Effector memory CD8-positive, alpha-beta T cell (primary cell): ENCODE results near the gene DLK2.
"Not testable (repeated sequence)": the region's sequence is repeated elsewhere in the genome, so short reads cannot be mapped to it uniquely, and the experiment has no call there.

Experiments used
- ATAC-seq: fragments of 150-1000 bp; cut with Tn5 transposase; replicated peaks from 2 replicates; pipeline ENCODE4 v1.10.0; 2021; ENCODE audit warnings: mild to moderate bottlenecking, moderate library complexity
- DNase-seq, 3 experiments: peaks; one replicate each; pipeline ENCODE4 v3.0.0; 2021
- H3K27ac Mint-ChIP-seq, 2 donors: one replicate each; pipeline ENCODE4 v1.8.0; 2022; ENCODE audit warnings: mild to moderate bottlenecking in 2 of 2, mixed read lengths in 2 of 2, moderate library complexity in 2 of 2
- H3K27me3 Mint-ChIP-seq, 2 donors: one replicate each; pipeline ENCODE4 v1.8.0; 2022; ENCODE audit warnings: mixed read lengths in 2 of 2
- H3K36me3 Mint-ChIP-seq: one replicate; pipeline ENCODE4 v1.8.0; 2022; ENCODE audit warnings: mild to moderate bottlenecking, moderate library complexity, mixed read lengths; ENCODE audit not compliant: insufficient read depth
- H3K4me1 Mint-ChIP-seq, 2 donors: one replicate each; pipeline ENCODE4 v1.8.0; 2022; ENCODE audit warnings: low read depth in 2 of 2, mixed read lengths in 2 of 2
- H3K4me3 Mint-ChIP-seq, 2 donors: one replicate each; pipeline ENCODE4 v1.8.0; 2022; ENCODE audit warnings: mild to moderate bottlenecking in 2 of 2, mixed read lengths in 2 of 2, moderate library complexity in 2 of 2
- H3K9me3 Mint-ChIP-seq, 2 donors: one replicate each; pipeline ENCODE4 v1.8.0; 2022; ENCODE audit warnings: mixed read lengths in 2 of 2

DLK2 gene

GRCh38 chr6:43436577-43437282 is 18.6 kb downstream of the DLK2 start:
- Mint-ChIP-seq H3K27me3 (no peaks in the 10 kb centered on the region), H3K9me3 (no peaks in the 10 kb centered on the region), H3K36me3 (peaks cover 31% of the 10 kb centered on the region), H3K4me1 (peaks cover 3 to 5% of the 10 kb centered on the region in 2 donors), H3K4me3 (no peak overlapping the region), H3K27ac (no peak overlapping the region)
- DNase-seq = no peak
- ATAC-seq = no peak

- H3K36me3 Mint-ChIP-seq = peaks cover 22% of the 10 kb centered on the region
- H3K4me1 Mint-ChIP-seq = peaks cover 5 to 6% of the 10 kb centered on the region in 2 donors
- H3K27ac Mint-ChIP-seq = peak overlapping the region in 1 of 2 donors; percentile 59
- H3K27me3 Mint-ChIP-seq = no peaks in the 10 kb centered on the region
- no peaks in the 10 kb centered on the region for H3K9me3 Mint-ChIP-seq
- H3K4me3 Mint-ChIP-seq = no peak overlapping the region
- ATAC-seq (no peak), DNase-seq (no peak)
Measured at GRCh38 chr6:43435682-43436437, 19.5 kb downstream of the DLK2 start.

GRCh38 chr6:43434943-43435342 is 20.4 kb downstream of the DLK2 start:
- Mint-ChIP-seq H3K36me3 (peaks cover 18% of the 10 kb centered on the region), H3K4me3 (no peak overlapping the region), H3K9me3 (no peaks in the 10 kb centered on the region), H3K27ac (no peak overlapping the region), H3K4me1 (peaks cover 5 to 6% of the 10 kb centered on the region in 2 donors), H3K27me3 (no peaks in the 10 kb centered on the region)
- ATAC-seq = no peak
- DNase-seq = no peak

GRCh38 chr6:43434001-43434840 is 21.1 kb downstream of the DLK2 start:
- H3K27me3 Mint-ChIP-seq = no peaks in the 10 kb centered on the region
- H3K36me3 Mint-ChIP-seq = peaks cover 15% of the 10 kb centered on the region
- peak overlapping the region in 1 of 2 donors; percentile 75 for H3K27ac Mint-ChIP-seq
- H3K4me3 Mint-ChIP-seq = no peak overlapping the region
- no peaks in the 10 kb centered on the region for H3K9me3 Mint-ChIP-seq
- DNase-seq (no peak), ATAC-seq (no peak)
- peaks cover 5 to 8% of the 10 kb centered on the region in 2 donors for H3K4me1 Mint-ChIP-seq

GRCh38 chr6:43433148-43433547 is 22.2 kb downstream of the DLK2 start:
- DNase-seq (no peak), ATAC-seq (no peak)
- Mint-ChIP-seq H3K4me3 (no peak overlapping the region), H3K36me3 (peaks cover 18% of the 10 kb centered on the region), H3K4me1 (peaks cover 14 to 18% of the 10 kb centered on the region in 2 donors), H3K27me3 (no peaks in the 10 kb centered on the region), H3K9me3 (no peaks in the 10 kb centered on the region), H3K27ac (peak overlapping the region in 1 of 2 donors; percentile 67)

GRCh38 chr6:43432009-43432945 is 23.1 kb downstream of the DLK2 start:
- no peaks in the 10 kb centered on the region for H3K27me3 Mint-ChIP-seq
- H3K4me1 Mint-ChIP-seq = peaks cover 18 to 21% of the 10 kb centered on the region in 2 donors
- DNase-seq (no peak), ATAC-seq (no peak)
- no peaks in the 10 kb centered on the region for H3K9me3 Mint-ChIP-seq
- peak overlapping the region in 1 of 2 donors; percentile 67 for H3K27ac Mint-ChIP-seq
- H3K36me3 Mint-ChIP-seq = peaks cover 17% of the 10 kb centered on the region
- no peak overlapping the region for H3K4me3 Mint-ChIP-seq

GRCh38 chr6:43428874-43429273 is 26.5 kb downstream of the DLK2 start:
- Mint-ChIP-seq H3K27me3 (no peaks in the 10 kb centered on the region), H3K27ac (peak overlapping the region; percentile 95), H3K36me3 (peaks cover 14% of the 10 kb centered on the region), H3K9me3 (no peaks in the 10 kb centered on the region), H3K4me1 (peaks cover 21 to 24% of the 10 kb centered on the region in 2 donors), H3K4me3 (peak overlapping the region; percentile 95)
- DNase-seq (no peak), ATAC-seq (no peak)

GRCh38 chr6:43428112-43428570 is 27.2 kb downstream of the DLK2 start:
- Mint-ChIP-seq H3K4me3 (peak overlapping the region; percentile 95), H3K27me3 (no peaks in the 10 kb centered on the region), H3K9me3 (no peaks in the 10 kb centered on the region), H3K27ac (peak overlapping the region; percentile 95), H3K36me3 (peaks cover 14% of the 10 kb centered on the region), H3K4me1 (peaks cover 21 to 24% of the 10 kb centered on the region in 2 donors)
- ATAC-seq (no peak), DNase-seq (no peak)

GRCh38 chr6:43427406-43428111 is 27.8 kb downstream of the DLK2 start, which contains the start of gene ABCC10:
ABCC10 (plus strand) TSS chr6:43427541; CDS start chr6:43427979, 438 bp downstream.
- H3K4me1 Mint-ChIP-seq = peaks cover 18 to 24% of the 10 kb centered on the region in 2 donors
- no peaks in the 10 kb centered on the region for H3K9me3 Mint-ChIP-seq
- peaks cover 12% of the 10 kb centered on the region for H3K36me3 Mint-ChIP-seq
- peak within 1 kb of the TSS; percentile 95 for H3K27ac Mint-ChIP-seq
- peak within 1 kb of the TSS; percentile 95 for H3K4me3 Mint-ChIP-seq
- DNase-seq (peak; percentile 90 to 94 (median 93)), ATAC-seq (peak; percentile 89)
- no peaks in the 10 kb centered on the region for H3K27me3 Mint-ChIP-seq

- Mint-ChIP-seq H3K4me1 (peaks cover 18 to 21% of the 10 kb centered on the region in 2 donors), H3K9me3 (no peaks in the 10 kb centered on the region), H3K4me3 (peak overlapping the region; percentile 95), H3K36me3 (peaks cover 12% of the 10 kb centered on the region), H3K27me3 (no peaks in the 10 kb centered on the region), H3K27ac (peak overlapping the region; percentile 95)
- ATAC-seq (no peak), DNase-seq (no peak)
Measured at GRCh38 chr6:43426928-43427405, 28.4 kb downstream of the DLK2 start.

- not testable (repeated sequence) for DNase-seq, ATAC-seq, H3K9me3 Mint-ChIP-seq, H3K4me3 Mint-ChIP-seq, H3K27ac Mint-ChIP-seq, H3K36me3 Mint-ChIP-seq, H3K27me3 Mint-ChIP-seq
- peaks cover 16 to 18% of the 10 kb centered on the region in 2 donors for H3K4me1 Mint-ChIP-seq
Measured at GRCh38 chr6:43425083-43425482, 30.3 kb downstream of the DLK2 start.

GRCh38 chr6:43421831-43422230 is 33.5 kb downstream of the DLK2 start:
- no peak overlapping the region for H3K27ac Mint-ChIP-seq
- DNase-seq (no peak), ATAC-seq (no peak)
- H3K4me1 Mint-ChIP-seq = no peaks in the 10 kb centered on the region
- H3K27me3 Mint-ChIP-seq = no peaks in the 10 kb centered on the region
- H3K9me3 Mint-ChIP-seq = no peaks in the 10 kb centered on the region
- no peaks in the 10 kb centered on the region for H3K36me3 Mint-ChIP-seq
- no peak overlapping the region for H3K4me3 Mint-ChIP-seq
